AG08396 (cell line): ENCODE results near the gene SLC25A10.
A peak's percentile ranks its signal among the peaks of the same experiment; 100 is the strongest.
"Not testable (repeated sequence)": the region's sequence is repeated elsewhere in the genome, so short reads cannot be mapped to it uniquely, and the experiment has no call there.

ENCODE experiments used
- DNase-seq: peaks from one replicate; pipeline ENCODE4 v3.0.0; 2012; ENCODE audit warnings: low spot score, mixed read lengths

SLC25A10 gene

GRCh38 chr17:81722184-81723120 lies 10.4 kb downstream of the SLC25A10 start:
- DNase-seq = no peak

- no peak for DNase-seq
Observed at GRCh38 chr17:81723651-81724209, 11.6 kb downstream of the SLC25A10 start.

- no peak for DNase-seq
Observed at GRCh38 chr17:81725439-81725838, 13.4 kb downstream of the SLC25A10 start.

- DNase-seq = no peak
Observed at GRCh38 chr17:81726004-81726403, 13.9 kb downstream of the SLC25A10 start.

GRCh38 chr17:81727324-81728031 lies 15.4 kb downstream of the SLC25A10 start:
- DNase-seq = no peak

- DNase-seq = peak; percentile 97
Observed at GRCh38 chr17:81733507-81734404, 21.7 kb downstream of the SLC25A10 start.

- no peak for DNase-seq
Observed at GRCh38 chr17:81734405-81735263, 22.6 kb downstream of the SLC25A10 start.

GRCh38 chr17:81735264-81736102 lies 23.4 kb downstream of the SLC25A10 start:
- peak; percentile 71 for DNase-seq

- no peak for DNase-seq
Observed at GRCh38 chr17:81737947-81738800, 26.1 kb downstream of the SLC25A10 start.

GRCh38 chr17:81738801-81739393 lies 26.8 kb downstream of the SLC25A10 start:
- DNase-seq = no peak

- not testable (repeated sequence) for DNase-seq
Observed at GRCh38 chr17:81739593-81739992, 27.5 kb downstream of the SLC25A10 start.

GRCh38 chr17:81740395-81740961 lies 28.4 kb downstream of the SLC25A10 start:
- DNase-seq = no peak

GRCh38 chr17:81741049-81741593 lies 29.0 kb downstream of the SLC25A10 start:
- DNase-seq = no peak

GRCh38 chr17:81741594-81742452 lies 29.7 kb downstream of the SLC25A10 start:
- no peak for DNase-seq
